H1 (cell line): ENCODE results near the gene XDH. TPM values are rescaled to one million over a fixed set of nuclear protein-coding genes. Genes with fewer than 3 reads are reported as not detected.

Experiments used
- ATF3 ChIP-seq: IDR thresholded peaks from 2 replicates; pipeline ENCODE4 v1.6.1; 2011; ENCODE audit warnings: low read depth, mild to moderate bottlenecking, low read length; ENCODE audit not compliant: insufficient read depth
- BCL11A ChIP-seq, 2 experiments: IDR thresholded peaks; one replicate each; pipeline ENCODE4 v1.6.1; 2011; ENCODE audit warnings: low read depth in 2 of 2, low read length in 2 of 2, mild to moderate bottlenecking in 2 of 2
- CEBPB ChIP-seq: IDR thresholded peaks from 2 replicates; pipeline ENCODE4 v1.6.1; 2012; ENCODE audit warnings: low read depth, low read length
- SP2 ChIP-seq: IDR thresholded peaks from 2 replicates; pipeline ENCODE4 v1.6.1; 2012; ENCODE audit warnings: mild to moderate bottlenecking, low read length, inconsistent platforms
- USF2 ChIP-seq: IDR thresholded peaks from 2 replicates; pipeline ENCODE4 v1.6.1; 2011; ENCODE audit warnings: low read length, improper control_type of control experiment
- polyA plus RNA-seq, 7 experiments: library from polyadenylated mRNA; depleted of rRNA in 3 of 7; stranded (reverse) in 5 of 7; unstranded in 2 of 7; fragments of >200 nt in 5 of 7; fragments of 200-250 nt in 2 of 7; gene quantifications; 1 replicate in 5 of 7; 2 replicates in 1 of 7; 4 replicates in 1 of 7; pipeline versions ENCODE4 v1.2.1 to v1.2.3, GENCODE V29; 2011 to 2013; ENCODE audit warnings: missing spikeins in 2 of 7, mixed read lengths in 2 of 7
- total RNA-seq: library from RNA; stranded (reverse); fragmentation: NEBNext Ultra II Directional; extraction: Animal tissue kit (Norgen Biotek cat#: 25700); gene quantifications from 2 replicates; pipeline ENCODE4 v1.2.1, GENCODE V29; 2021

Gene XDH
- total and polyA plus RNA-seq, 2 of the 8 experiments (the other 6 are each of a cell fraction or from before 2014, with no cell fraction given), result 0.68 to 1.2 TPM

GRCh38 chr2:31349160-31349559, 65.4 kb downstream of the XDH start (continued):
- no peak for TF ChIP-seq ATF3
- no peak for TF ChIP-seq USF2
- TF ChIP-seq SP2, result no peak
- no peak for TF ChIP-seq CEBPB
- TF ChIP-seq BCL11A (IDR thresholded peaks at IDR 0.05; ENCODE audit: low read depth in 2 of 2, low read length in 2 of 2), result no peak
